Endothelial cell (in vitro differentiated cells): ENCODE results near the gene ACACA. TPM values are rescaled to one million over a fixed set of nuclear protein-coding genes. Genes with fewer than 3 reads are reported as not detected.

Experiments used
- DNase-seq: peaks from one replicate; pipeline ENCODE4 v3.0.0; 2021; ENCODE audit warnings: low spot score
- H3K27ac Mint-ChIP-seq: one replicate; pipeline ENCODE4 v1.8.0; 2021; ENCODE audit warnings: mixed read lengths, inconsistent platforms; ENCODE audit not compliant: unreplicated experiment
- H3K27me3 Mint-ChIP-seq: one replicate; pipeline ENCODE4 v1.8.0; 2021; ENCODE audit warnings: mild to moderate bottlenecking, moderate library complexity, mixed read lengths, inconsistent platforms; ENCODE audit not compliant: unreplicated experiment
- H3K36me3 Mint-ChIP-seq: one replicate; pipeline ENCODE4 v1.8.0; 2021; ENCODE audit warnings: mild to moderate bottlenecking, low read depth, mixed read lengths, inconsistent platforms; ENCODE audit not compliant: unreplicated experiment
- H3K4me1 Mint-ChIP-seq: one replicate; pipeline ENCODE4 v1.8.0; 2021; ENCODE audit warnings: mild to moderate bottlenecking, mixed read lengths, inconsistent platforms; ENCODE audit not compliant: unreplicated experiment
- H3K4me3 Mint-ChIP-seq: one replicate; pipeline ENCODE4 v1.8.0; 2021; ENCODE audit warnings: mild to moderate bottlenecking, mixed read lengths, inconsistent platforms; ENCODE audit not compliant: unreplicated experiment
- H3K9me3 Mint-ChIP-seq: one replicate; pipeline ENCODE4 v1.8.0; 2021; ENCODE audit warnings: mixed read lengths, inconsistent platforms; ENCODE audit not compliant: unreplicated experiment
- CTCF ChIP-seq: fragments of 200-600 bp; sonication (generic); IDR thresholded peaks from one replicate; pipeline ENCODE4 v1.5.0; 2021; ENCODE audit warnings: antibody characterized with exemption; ENCODE audit not compliant: unreplicated experiment
- total RNA-seq: library from RNA; stranded (reverse); fragmentation: NEBNext Ultra II Directional; extraction: Animal tissue kit (Norgen Biotek cat#: 25700); gene quantifications from one replicate; pipeline ENCODE4 v1.2.1, GENCODE V29; 2021; ENCODE audit not compliant: unreplicated experiment

The ACACA gene
- total RNA-seq, 1 donor from 2014 or later, result 91.5 TPM

DNA sequence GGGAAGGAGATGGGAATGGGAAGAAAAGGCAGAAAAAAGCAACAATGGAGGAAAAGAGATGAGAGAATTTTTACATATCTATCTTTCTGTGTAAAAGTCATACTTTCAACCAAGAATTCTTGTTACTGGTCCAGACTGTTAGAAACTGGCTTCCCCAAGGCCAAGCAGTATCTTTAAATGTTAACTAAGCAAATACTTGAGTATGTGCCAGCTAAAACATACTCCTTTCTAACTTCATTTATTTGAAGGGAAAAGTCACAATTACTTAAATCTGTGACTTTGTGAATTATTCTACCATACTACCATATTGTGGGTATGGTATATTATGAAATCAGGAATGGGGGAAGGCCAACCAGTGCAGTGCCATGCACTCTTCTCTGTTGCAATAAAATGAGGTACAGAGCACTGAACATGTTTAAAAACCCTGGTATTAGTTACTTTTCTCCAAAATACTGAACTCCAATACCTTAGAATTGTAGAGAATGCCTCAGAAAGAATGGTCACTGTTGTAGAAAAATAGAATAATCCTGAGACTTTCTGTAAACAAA, 123.1 kb downstream of the ACACA start:
- no peaks in the 10 kb centered on the region for H3K27me3 Mint-ChIP-seq
- TF ChIP-seq CTCF, result no peak
- H3K4me1 Mint-ChIP-seq, result peaks cover 30% of the 10 kb centered on the region
- H3K4me3 Mint-ChIP-seq, result no peak overlapping the region
- DNase-seq, result no peak
- H3K36me3 Mint-ChIP-seq, result peaks cover 13% of the 10 kb centered on the region
- no peaks in the 10 kb centered on the region for H3K9me3 Mint-ChIP-seq
- H3K27ac Mint-ChIP-seq, result no peak overlapping the region

GRCh38 chr17:37280841-37281240, 125.8 kb downstream of the ACACA start:
- no peaks in the 10 kb centered on the region for H3K27me3 Mint-ChIP-seq
- no peak for DNase-seq
- peaks cover 17% of the 10 kb centered on the region for H3K36me3 Mint-ChIP-seq

GRCh38 chr17:37278247-37278894, 128.3 kb downstream of the ACACA start:
- DNase-seq, result no peak
- Mint-ChIP-seq H3K4me3 (no peak overlapping the region), H3K36me3 (peaks cover 18% of the 10 kb centered on the region), H3K9me3 (no peaks in the 10 kb centered on the region), H3K27me3 (no peaks in the 10 kb centered on the region), H3K27ac (no peak overlapping the region), H3K4me1 (no peaks in the 10 kb centered on the region)
- no peak for TF ChIP-seq CTCF

More at GRCh38 chr17:37280841-37281240, 125.8 kb downstream of the ACACA start:
- Mint-ChIP-seq H3K4me3 (no peak overlapping the region), H3K27ac (peak overlapping the region; percentile 33), H3K4me1 (peaks cover 10% of the 10 kb centered on the region), H3K9me3 (no peaks in the 10 kb centered on the region)
- TF ChIP-seq CTCF, result no peak

- H3K27ac Mint-ChIP-seq, result no peak overlapping the region
- TF ChIP-seq CTCF, result no peak
- H3K27me3 Mint-ChIP-seq, result no peaks in the 10 kb centered on the region
Observed at GRCh38 chr17:37276475-37276874, 130.2 kb downstream of the ACACA start.

DNA sequence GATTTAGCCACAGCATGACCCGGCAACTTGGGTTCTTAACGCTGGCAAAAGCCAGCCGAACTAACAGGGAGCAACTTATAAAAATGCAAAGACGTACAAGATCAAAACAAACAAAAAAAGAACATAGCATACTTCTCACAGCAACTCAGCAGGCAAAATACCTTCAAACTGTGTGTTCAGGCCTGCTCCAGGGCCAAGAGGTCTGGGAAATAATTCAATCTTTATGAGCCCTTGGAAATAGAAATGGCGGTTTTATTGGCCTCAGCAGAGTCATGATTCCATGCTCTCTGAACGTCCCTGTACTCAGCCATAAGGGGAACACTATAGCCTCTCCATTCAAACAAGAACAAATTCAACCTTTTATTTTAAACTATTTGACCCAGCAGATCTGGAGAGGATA, 132.2 kb downstream of the ACACA start:
- H3K9me3 Mint-ChIP-seq, result no peaks in the 10 kb centered on the region
- no peak for DNase-seq
- peaks cover 9% of the 10 kb centered on the region for H3K36me3 Mint-ChIP-seq

More at GRCh38 chr17:37276475-37276874, 130.2 kb downstream of the ACACA start:
- DNase-seq, result no peak
- no peaks in the 10 kb centered on the region for H3K4me1 Mint-ChIP-seq
- no peak overlapping the region for H3K4me3 Mint-ChIP-seq
- H3K9me3 Mint-ChIP-seq, result no peaks in the 10 kb centered on the region
- H3K36me3 Mint-ChIP-seq, result peaks cover 11% of the 10 kb centered on the region

More for the DNA sequence above, 132.2 kb downstream of the ACACA start:
- Mint-ChIP-seq H3K27ac (no peak overlapping the region), H3K4me3 (no peak overlapping the region), H3K27me3 (no peaks in the 10 kb centered on the region), H3K4me1 (peaks cover 3% of the 10 kb centered on the region)
- TF ChIP-seq CTCF, result no peak
